Fibroblast of pulmonary artery (primary cell): ENCODE data around the gene DSPP.
A peak's percentile ranks its signal among the peaks of the same experiment; 100 is the strongest.

Experiments
- DNase-seq: peaks from one replicate; pipeline ENCODE4 v3.0.0-alpha.2; 2010; ENCODE audit warnings: low read depth
- H3K4me3 ChIP-seq: replicated peaks from 2 replicates; pipeline ENCODE4 v1.5.1; 2011; ENCODE audit warnings: low read depth, mild to moderate bottlenecking, control low read depth, low read length, moderate library complexity
- CTCF ChIP-seq: IDR thresholded peaks from 2 replicates; pipeline ENCODE4 v1.5.1; 2011; ENCODE audit warnings: mild to moderate bottlenecking, control low read depth, low read length, inconsistent platforms; ENCODE audit errors: missing control alignments

The DSPP gene

GRCh38 chr4:87624698-87625097 lies 16.4 kb downstream of the DSPP start:
- TF ChIP-seq CTCF, result no peak
- H3K4me3 ChIP-seq, result no peak overlapping the region
- DNase-seq, result no peak

- no peak for DNase-seq
- TF ChIP-seq CTCF, result no peak
- no peak overlapping the region for H3K4me3 ChIP-seq
Observed at GRCh38 chr4:87631668-87632067, 23.3 kb downstream of the DSPP start.

DNA sequence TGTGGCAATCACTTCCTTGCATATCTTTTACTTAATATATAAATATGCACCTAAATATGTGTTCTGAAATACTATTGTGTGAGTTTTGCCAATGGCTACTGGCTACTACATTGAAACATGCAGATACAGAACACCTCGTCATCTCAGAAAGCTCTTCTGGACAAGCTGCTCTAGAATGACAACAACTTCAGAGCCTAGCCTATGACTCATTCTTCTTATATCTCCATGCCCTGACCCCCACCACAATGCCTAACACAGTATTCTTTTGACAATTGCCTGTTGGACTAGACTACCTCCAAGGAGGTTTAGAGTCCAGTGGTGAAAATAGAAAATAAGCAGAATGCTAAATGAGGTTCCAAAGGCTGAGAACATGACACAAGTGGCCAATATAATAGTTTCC lies 24.1 kb downstream of the DSPP start:
- TF ChIP-seq CTCF, result no peak
- DNase-seq, result peak; percentile 26
- no peak overlapping the region for H3K4me3 ChIP-seq

GRCh38 chr4:87633243-87633642 lies 24.9 kb downstream of the DSPP start:
- TF ChIP-seq CTCF, result no peak
- no peak overlapping the region for H3K4me3 ChIP-seq
- DNase-seq, result peak; percentile 80

- no peak for TF ChIP-seq CTCF
- DNase-seq, result no peak
Observed at GRCh38 chr4:87644286-87644685, 36.0 kb downstream of the DSPP start.

GRCh38 chr4:87649980-87650379 lies 41.7 kb downstream of the DSPP start, which contains the start of gene DMP1:
TSS of gene DMP1 (plus strand) at chr4:87650280. CDS start at chr4:87656493, 6,213 bp downstream.
- no peak within 1 kb of the TSS for H3K4me3 ChIP-seq
- TF ChIP-seq CTCF, result no peak
- DNase-seq, result no peak

More at GRCh38 chr4:87644286-87644685, 36.0 kb downstream of the DSPP start:
- H3K4me3 ChIP-seq, result no peak overlapping the region

DNA sequence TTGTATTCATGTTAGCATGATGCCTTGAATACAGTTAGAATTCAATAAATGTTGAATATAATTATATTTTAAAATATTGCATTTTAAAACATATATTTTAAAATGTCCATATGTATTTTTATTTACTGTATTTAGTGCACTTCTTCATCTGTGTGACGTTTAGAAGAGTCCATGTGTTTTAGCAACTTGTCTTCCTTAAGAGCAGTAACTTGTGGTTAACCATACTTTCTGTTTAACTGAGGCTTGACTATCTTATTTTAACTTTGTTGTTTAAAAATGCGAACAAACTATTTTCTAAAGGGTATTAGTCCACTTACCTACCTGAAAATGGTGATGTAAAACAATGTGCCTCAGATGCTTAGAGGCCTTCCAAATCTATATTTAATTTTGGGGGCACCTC lies 42.6 kb downstream of the DSPP start:
- TF ChIP-seq CTCF, result no peak
- no peak overlapping the region for H3K4me3 ChIP-seq
- no peak for DNase-seq
